DMS 273 (cell line): ENCODE results near the gene DRD3.

Experiments used
- DNase-seq: peaks from one replicate; lab custom pipeline; 2025; ENCODE audit not compliant: unreplicated experiment; lab: John Stamatoyannopoulos, UW

Gene DRD3

DNA sequence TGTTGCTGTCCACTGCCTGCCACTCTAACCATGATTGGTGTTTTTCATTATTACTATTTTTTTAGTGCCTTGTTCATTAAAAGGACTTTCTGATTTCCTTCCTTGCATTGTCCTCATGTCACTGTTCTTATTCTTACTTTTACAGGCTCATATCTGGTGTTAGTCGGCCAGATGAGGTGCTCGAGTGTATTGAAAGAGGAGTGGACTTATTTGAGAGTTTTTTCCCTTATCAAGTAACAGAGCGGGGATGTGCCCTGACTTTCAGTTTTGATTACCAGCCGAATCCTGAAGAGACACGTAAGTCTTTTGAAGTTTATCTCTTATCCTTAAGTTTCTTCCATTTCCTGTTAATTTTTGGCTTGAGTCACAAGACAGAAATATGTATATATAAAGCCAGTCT, 99.1 kb downstream of the DRD3 start:
- DNase-seq = no peak

DNA sequence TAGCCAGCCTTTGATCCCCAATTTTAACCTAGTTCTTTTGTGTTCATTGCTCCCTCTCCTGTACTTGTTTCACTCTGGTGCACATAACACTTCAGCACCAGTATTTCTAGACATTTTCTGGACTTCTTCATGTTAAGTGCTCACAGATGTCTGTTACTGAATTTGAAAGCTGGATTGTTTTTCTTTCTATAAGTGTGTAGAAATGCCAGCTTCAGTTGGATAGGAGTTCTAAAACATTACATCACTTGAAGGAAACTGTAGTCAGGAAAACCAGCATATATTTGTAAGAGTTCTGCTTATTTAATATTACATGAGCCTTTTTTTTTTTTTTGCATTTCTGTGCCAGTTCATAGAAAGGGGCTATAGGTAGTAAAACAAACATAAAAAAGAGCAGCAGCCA, 100.7 kb downstream of the DRD3 start:
- DNase-seq = no peak
